ENCODE measurements around the gene CKS1B. TPM values are rescaled to one million over a fixed set of nuclear protein-coding genes. Genes with fewer than 3 reads are reported as not detected.

Gene CKS1B
- polyA plus RNA-seq, 2 of the 4 experiments (the other 2 are of a cell fraction): 356 to 725 TPM

DNA sequence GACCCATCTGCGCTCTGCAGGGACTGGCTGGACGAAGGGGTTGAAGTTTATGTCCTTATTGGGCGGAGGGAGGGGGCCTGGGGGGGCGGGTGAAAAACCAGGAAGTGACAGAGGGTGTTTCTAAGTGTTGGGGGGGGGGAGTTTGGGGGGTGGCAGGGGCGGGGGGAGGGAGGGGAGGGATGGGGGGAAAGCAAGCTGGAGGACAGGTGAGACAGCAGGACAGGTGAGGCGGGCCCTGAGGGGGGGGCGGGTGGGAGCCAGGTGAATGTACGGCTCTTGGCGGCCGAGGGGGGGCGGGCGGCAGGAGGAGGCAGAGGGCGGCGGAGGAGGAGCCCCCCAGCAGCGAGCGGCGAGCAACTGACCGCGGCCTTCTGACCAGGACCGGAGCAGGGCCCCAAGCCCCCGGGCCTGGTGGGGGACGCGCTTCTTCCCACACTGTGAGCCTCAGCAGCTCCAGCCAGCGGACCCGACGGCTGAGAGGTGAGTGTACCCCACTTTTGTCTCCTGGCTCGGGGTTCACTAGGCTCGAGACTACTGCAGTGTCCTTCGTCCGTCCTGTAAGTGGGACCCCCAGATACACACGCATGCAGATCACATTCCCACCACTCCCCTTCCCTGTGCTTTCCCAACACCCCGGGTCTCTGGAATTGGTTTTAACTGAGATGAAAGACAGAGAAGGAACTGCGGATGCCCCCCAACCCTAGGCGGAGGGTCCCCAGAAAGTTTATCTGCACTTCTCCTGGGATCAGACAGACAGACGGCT lies 28.2 kb downstream of the CKS1B start, which contains the start of gene ZBTB7B:
TSS of gene ZBTB7B (plus strand) at position 339 of the 763 bp plus-strand sequence. CDS start 11,859 bp downstream, outside the sequence.
- ChIA-PET POLR2A (interaction anchor here (0.5 to 3.1 kb wide), 6 partner anchors 10 to 227 kb away, joined by 3 to 14 read pairs (median 6); no protein-coding TSS in a partner anchor), CTCF (interaction anchor here (1.0 kb wide), 1 partner anchor 83 kb away, joined by 5 read pairs; no protein-coding TSS in a partner anchor)
- peak within 1 kb of the TSS; percentile 80 for H3K4me3 ChIP-seq
- ATAC-seq: peak; percentile 1 to 4; a peak in 3 of 6 replicates
- H3K27ac ChIP-seq: peak within 1 kb of the TSS; percentile 98 to 100
- 1% methylated on average over 19 of the region's 35 CpGs for WGBS (ENCODE audit: missing lambda C conversion rate)
- no peaks in the 10 kb centered on the region for H3K9me3 ChIP-seq
- peak within 1 kb of the TSS; percentile 99 for H3K4me2 ChIP-seq
- peaks cover 51% of the 10 kb centered on the region for H3K4me1 ChIP-seq
- TF ChIP-seq GATA3 (IDR thresholded peaks at IDR 0.05; ENCODE audit: borderline replicate concordance) (no peak), ZSCAN20 (CRISPR knock-in tag; IDR thresholded peaks at IDR 0.05) (no peak), HOXB5 (CRISPR knock-in tag; IDR thresholded peaks at IDR 0.05) (no peak), EHF (CRISPR knock-in tag; IDR thresholded peaks at IDR 0.05) (no peak), HOXA7 (CRISPR knock-in tag; IDR thresholded peaks at IDR 0.05) (no peak), MAZ (IDR thresholded peaks at IDR 0.05; ENCODE audit: borderline replicate concordance, low read depth, low read length) (0 out of 2 replicates have a peak, but pooled peaks have one; percentile 12), MAFK (IDR thresholded peaks at IDR 0.05; ENCODE audit: partially characterized antibody) (no peak), EHMT2 (IDR thresholded peaks at IDR 0.05; ENCODE audit: low read depth) (no peak), PHF8 (IDR thresholded peaks at IDR 0.05; ENCODE audit: borderline replicate concordance, low read depth) (peak; percentile 42; the same call in 1 of the 2 replicates), ZFP36 (IDR thresholded peaks at IDR 0.05; ENCODE audit: borderline replicate concordance, partially characterized antibody) (no peak), NR3C1 (IDR thresholded peaks at IDR 0.05) (no peak), MYC (IDR thresholded peaks at IDR 0.05; ENCODE audit: borderline replicate concordance, low read length) (no peak)
- TF ChIP-seq, protein P1, sequence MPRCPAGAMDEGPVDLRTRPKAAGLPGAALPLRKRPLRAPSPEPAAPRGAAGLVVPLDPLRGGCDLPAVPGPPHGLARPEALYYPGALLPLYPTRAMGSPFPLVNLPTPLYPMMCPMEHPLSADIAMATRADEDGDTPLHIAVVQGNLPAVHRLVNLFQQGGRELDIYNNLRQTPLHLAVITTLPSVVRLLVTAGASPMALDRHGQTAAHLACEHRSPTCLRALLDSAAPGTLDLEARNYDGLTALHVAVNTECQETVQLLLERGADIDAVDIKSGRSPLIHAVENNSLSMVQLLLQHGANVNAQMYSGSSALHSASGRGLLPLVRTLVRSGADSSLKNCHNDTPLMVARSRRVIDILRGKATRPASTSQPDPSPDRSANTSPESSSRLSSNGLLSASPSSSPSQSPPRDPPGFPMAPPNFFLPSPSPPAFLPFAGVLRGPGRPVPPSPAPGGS (IDR thresholded peaks at IDR 0.05): 0 out of 3 replicates have a peak, but pooled peaks have one; percentile 26
- TF ChIP-seq, protein P2, sequence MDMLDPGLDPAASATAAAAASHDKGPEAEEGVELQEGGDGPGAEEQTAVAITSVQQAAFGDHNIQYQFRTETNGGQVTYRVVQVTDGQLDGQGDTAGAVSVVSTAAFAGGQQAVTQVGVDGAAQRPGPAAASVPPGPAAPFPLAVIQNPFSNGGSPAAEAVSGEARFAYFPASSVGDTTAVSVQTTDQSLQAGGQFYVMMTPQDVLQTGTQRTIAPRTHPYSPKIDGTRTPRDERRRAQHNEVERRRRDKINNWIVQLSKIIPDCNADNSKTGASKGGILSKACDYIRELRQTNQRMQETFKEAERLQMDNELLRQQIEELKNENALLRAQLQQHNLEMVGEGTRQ (IDR thresholded peaks at IDR 0.05): no peak
- TF ChIP-seq, protein P3, sequence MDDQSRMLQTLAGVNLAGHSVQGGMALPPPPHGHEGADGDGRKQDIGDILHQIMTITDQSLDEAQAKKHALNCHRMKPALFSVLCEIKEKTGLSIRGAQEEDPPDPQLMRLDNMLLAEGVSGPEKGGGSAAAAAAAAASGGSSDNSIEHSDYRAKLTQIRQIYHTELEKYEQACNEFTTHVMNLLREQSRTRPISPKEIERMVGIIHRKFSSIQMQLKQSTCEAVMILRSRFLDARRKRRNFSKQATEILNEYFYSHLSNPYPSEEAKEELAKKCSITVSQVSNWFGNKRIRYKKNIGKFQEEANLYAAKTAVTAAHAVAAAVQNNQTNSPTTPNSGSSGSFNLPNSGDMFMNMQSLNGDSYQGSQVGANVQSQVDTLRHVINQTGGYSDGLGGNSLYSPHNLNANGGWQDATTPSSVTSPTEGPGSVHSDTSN (IDR thresholded peaks at IDR 0.05): no peak
- TF ChIP-seq, protein P4, sequence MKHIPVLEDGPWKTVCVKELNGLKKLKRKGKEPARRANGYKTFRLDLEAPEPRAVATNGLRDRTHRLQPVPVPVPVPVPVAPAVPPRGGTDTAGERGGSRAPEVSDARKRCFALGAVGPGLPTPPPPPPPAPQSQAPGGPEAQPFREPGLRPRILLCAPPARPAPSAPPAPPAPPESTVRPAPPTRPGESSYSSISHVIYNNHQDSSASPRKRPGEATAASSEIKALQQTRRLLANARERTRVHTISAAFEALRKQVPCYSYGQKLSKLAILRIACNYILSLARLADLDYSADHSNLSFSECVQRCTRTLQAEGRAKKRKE (CRISPR knock-in tag; IDR thresholded peaks at IDR 0.05; ENCODE audit: low read depth): no peak
- TF ChIP-seq, protein P5, sequence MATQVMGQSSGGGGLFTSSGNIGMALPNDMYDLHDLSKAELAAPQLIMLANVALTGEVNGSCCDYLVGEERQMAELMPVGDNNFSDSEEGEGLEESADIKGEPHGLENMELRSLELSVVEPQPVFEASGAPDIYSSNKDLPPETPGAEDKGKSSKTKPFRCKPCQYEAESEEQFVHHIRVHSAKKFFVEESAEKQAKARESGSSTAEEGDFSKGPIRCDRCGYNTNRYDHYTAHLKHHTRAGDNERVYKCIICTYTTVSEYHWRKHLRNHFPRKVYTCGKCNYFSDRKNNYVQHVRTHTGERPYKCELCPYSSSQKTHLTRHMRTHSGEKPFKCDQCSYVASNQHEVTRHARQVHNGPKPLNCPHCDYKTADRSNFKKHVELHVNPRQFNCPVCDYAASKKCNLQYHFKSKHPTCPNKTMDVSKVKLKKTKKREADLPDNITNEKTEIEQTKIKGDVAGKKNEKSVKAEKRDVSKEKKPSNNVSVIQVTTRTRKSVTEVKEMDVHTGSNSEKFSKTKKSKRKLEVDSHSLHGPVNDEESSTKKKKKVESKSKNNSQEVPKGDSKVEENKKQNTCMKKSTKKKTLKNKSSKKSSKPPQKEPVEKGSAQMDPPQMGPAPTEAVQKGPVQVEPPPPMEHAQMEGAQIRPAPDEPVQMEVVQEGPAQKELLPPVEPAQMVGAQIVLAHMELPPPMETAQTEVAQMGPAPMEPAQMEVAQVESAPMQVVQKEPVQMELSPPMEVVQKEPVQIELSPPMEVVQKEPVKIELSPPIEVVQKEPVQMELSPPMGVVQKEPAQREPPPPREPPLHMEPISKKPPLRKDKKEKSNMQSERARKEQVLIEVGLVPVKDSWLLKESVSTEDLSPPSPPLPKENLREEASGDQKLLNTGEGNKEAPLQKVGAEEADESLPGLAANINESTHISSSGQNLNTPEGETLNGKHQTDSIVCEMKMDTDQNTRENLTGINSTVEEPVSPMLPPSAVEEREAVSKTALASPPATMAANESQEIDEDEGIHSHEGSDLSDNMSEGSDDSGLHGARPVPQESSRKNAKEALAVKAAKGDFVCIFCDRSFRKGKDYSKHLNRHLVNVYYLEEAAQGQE (IDR thresholded peaks at IDR 0.05): no peak
- DNase-seq (ENCODE audit: low read depth in 1 of 2, low spot score in 1 of 2): peak in 1 of 2 experiments; percentile 57
- FAIRE-seq: no peak
